ENCODE results near the gene ZNF426.

The ZNF426 gene

GRCh38 chr19:9531933-9532332 lies 6.5 kb downstream of the ZNF426 start:
- no peak for TF ChIP-seq CTCF (IDR thresholded peaks at IDR 0.05; ENCODE audit: insufficient read depth, low read length, missing control alignments)
- no peak overlapping the region for H3K4me3 ChIP-seq (ENCODE audit: low read depth, low read length)
- no peak for DNase-seq (ENCODE audit: low read depth, low spot score)
- ChIA-PET POLR2A (no interaction called here), CTCF (no interaction called here)

GRCh38 chr19:9528757-9529336 lies 9.6 kb downstream of the ZNF426 start:
- ChIA-PET CTCF (no interaction called here), POLR2A (no interaction called here)
- no peak for DNase-seq (ENCODE audit: low read depth, low spot score)
- H3K4me3 ChIP-seq (ENCODE audit: low read depth, low read length), result no peak overlapping the region
- TF ChIP-seq CTCF (IDR thresholded peaks at IDR 0.05; ENCODE audit: insufficient read depth, low read length, missing control alignments), result no peak

GRCh38 chr19:9523885-9524474 lies 14.5 kb downstream of the ZNF426 start:
- no peak for DNase-seq (ENCODE audit: low read depth, low spot score)
- ChIA-PET POLR2A (no interaction called here), CTCF (no interaction called here)
- no peak for TF ChIP-seq CTCF (IDR thresholded peaks at IDR 0.05; ENCODE audit: insufficient read depth, low read length, missing control alignments)
- no peak overlapping the region for H3K4me3 ChIP-seq (ENCODE audit: low read depth, low read length)

GRCh38 chr19:9507285-9507684 lies 31.2 kb downstream of the ZNF426 start:
- no peak for TF ChIP-seq CTCF (IDR thresholded peaks at IDR 0.05; ENCODE audit: insufficient read depth, low read length, missing control alignments)
- POLR2A ChIA-PET, result no interaction called here
- no peak overlapping the region for H3K4me3 ChIP-seq (ENCODE audit: low read depth, low read length)
- DNase-seq (ENCODE audit: low read depth, low spot score), result no peak
- CTCF ChIA-PET, result no interaction called here

GRCh38 chr19:9500796-9501195 lies 37.6 kb downstream of the ZNF426 start:
- CTCF ChIA-PET, result no interaction called here

More at GRCh38 chr19:9500796-9501195, 37.6 kb downstream of the ZNF426 start:
- no peak for DNase-seq (ENCODE audit: low read depth, low spot score)
- POLR2A ChIA-PET, result no interaction called here
- no peak for TF ChIP-seq CTCF (IDR thresholded peaks at IDR 0.05; ENCODE audit: insufficient read depth, low read length, missing control alignments)
- no peak overlapping the region for H3K4me3 ChIP-seq (ENCODE audit: low read depth, low read length)
